Measurements from ENCODE around the gene DNAJC21. TPM values are rescaled to one million over a fixed set of nuclear protein-coding genes. Genes with fewer than 3 reads are reported as not detected.
"Not testable (repeated sequence)": the region's sequence is repeated elsewhere in the genome, so short reads cannot be mapped to it uniquely, and the experiment has no call there.

The DNAJC21 gene
- total RNA-seq, 2 experiments from 2014 or later = 58.6 to 59.3 TPM

- Mint-ChIP-seq H3K27me3 (ENCODE audit: low read depth) (no peaks in the 10 kb centered on the region), H3K4me3 (no peak overlapping the region), H3K9me3 (ENCODE audit: insufficient read depth) (no peaks in the 10 kb centered on the region), H3K27ac (no peak overlapping the region), H3K36me3 (ENCODE audit: low read depth) (peaks cover 46% of the 10 kb centered on the region), H3K4me1 (ENCODE audit: low read depth) (no peaks in the 10 kb centered on the region)
- ChIA-PET CTCF (interaction anchor here (1.2 to 2.3 kb wide), 2 partner anchors 10 to 30 kb away, joined by 3 to 8 read pairs; partner anchors contain the start of gene RAD1), POLR2A (interaction anchor here (0.6 to 1.8 kb wide), 2 partner anchors 15 to 507 kb away, joined by 5 to 7 read pairs; partner anchors contain the start of gene DNAJC21)
- ATAC-seq (no peak), DNase-seq (no peak)
Observed at GRCh38 chr5:34944460-34945047, 15.2 kb downstream of the DNAJC21 start.

DNA sequence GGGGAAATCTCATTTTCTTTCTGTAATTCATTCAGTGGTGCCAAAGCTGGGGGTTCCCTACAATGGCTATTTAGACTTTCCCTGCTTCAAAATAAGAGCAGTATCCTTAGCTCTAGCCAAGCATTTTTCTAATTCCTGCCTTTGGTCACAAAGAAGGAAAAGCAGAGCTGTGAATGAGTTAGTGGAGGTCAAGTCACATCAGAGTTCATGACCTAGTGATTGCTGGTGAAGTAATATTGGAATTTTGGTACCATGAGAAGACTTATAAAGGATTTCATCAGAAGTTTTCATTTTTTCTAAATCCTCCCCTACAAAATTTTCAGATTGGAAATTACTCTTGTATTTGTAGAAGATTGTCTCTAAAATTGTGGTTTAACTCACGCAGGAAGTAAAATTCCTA is 28.0 kb downstream of the DNAJC21 start:
- no peak overlapping the region for H3K4me3 Mint-ChIP-seq

GRCh38 chr5:34957857-34958690 is 28.7 kb downstream of the DNAJC21 start:
- ChIA-PET CTCF (interaction anchor here (0.7 to 2.7 kb wide), 4 partner anchors 8 to 44 kb away, joined by 3 to 18 read pairs (median 3); no protein-coding TSS in a partner anchor), POLR2A (interaction anchor here (0.8 kb wide), 1 partner anchor 28 kb away, joined by 4 read pairs; the partner anchor contains the start of gene DNAJC21)
- no peak overlapping the region for H3K4me3 Mint-ChIP-seq
- peaks cover 20% of the 10 kb centered on the region for H3K36me3 Mint-ChIP-seq (ENCODE audit: low read depth)
- no peaks in the 10 kb centered on the region for H3K27me3 Mint-ChIP-seq (ENCODE audit: low read depth)
- H3K9me3 Mint-ChIP-seq (ENCODE audit: insufficient read depth) = no peaks in the 10 kb centered on the region
- ATAC-seq (no peak), DNase-seq (no peak)
- H3K27ac Mint-ChIP-seq = no peak overlapping the region
- H3K4me1 Mint-ChIP-seq (ENCODE audit: low read depth) = peaks cover 19% of the 10 kb centered on the region

More for the DNA sequence above, 28.0 kb downstream of the DNAJC21 start:
- Mint-ChIP-seq H3K27ac (no peak overlapping the region), H3K4me1 (ENCODE audit: low read depth) (peaks cover 19% of the 10 kb centered on the region), H3K36me3 (ENCODE audit: low read depth) (peaks cover 25% of the 10 kb centered on the region), H3K27me3 (ENCODE audit: low read depth) (no peaks in the 10 kb centered on the region), H3K9me3 (ENCODE audit: insufficient read depth) (no peaks in the 10 kb centered on the region)
- CTCF ChIA-PET = interaction anchor here (0.8 to 2.7 kb wide), 3 partner anchors 9 to 45 kb away, joined by 3 to 18 read pairs (median 3); no protein-coding TSS in a partner anchor
- ATAC-seq = no peak
- POLR2A ChIA-PET = no interaction called here
- DNase-seq = no peak

GRCh38 chr5:34959323-34959722 is 30.0 kb downstream of the DNAJC21 start:
- peaks cover 16% of the 10 kb centered on the region for H3K36me3 Mint-ChIP-seq (ENCODE audit: low read depth)
- H3K27ac Mint-ChIP-seq = peak overlapping the region; percentile 44
- H3K4me3 Mint-ChIP-seq = no peak overlapping the region
- peaks cover 19% of the 10 kb centered on the region for H3K4me1 Mint-ChIP-seq (ENCODE audit: low read depth)
- no peaks in the 10 kb centered on the region for H3K27me3 Mint-ChIP-seq (ENCODE audit: low read depth)
- DNase-seq (peak; percentile 24), ATAC-seq (no peak)
- no peaks in the 10 kb centered on the region for H3K9me3 Mint-ChIP-seq (ENCODE audit: insufficient read depth)
- ChIA-PET CTCF (interaction anchor here (2.7 kb wide), 1 partner anchor 43 kb away, joined by 18 read pairs; no protein-coding TSS in a partner anchor), POLR2A (no interaction called here)

GRCh38 chr5:34967540-34967939 is 38.2 kb downstream of the DNAJC21 start:
- ATAC-seq (no peak), DNase-seq (no peak)
- H3K27me3 Mint-ChIP-seq (ENCODE audit: low read depth) = no peaks in the 10 kb centered on the region
- no peak overlapping the region for H3K27ac Mint-ChIP-seq
- H3K4me1 Mint-ChIP-seq (ENCODE audit: low read depth) = no peaks in the 10 kb centered on the region
- no peak overlapping the region for H3K4me3 Mint-ChIP-seq
- peaks cover 15% of the 10 kb centered on the region for H3K9me3 Mint-ChIP-seq (ENCODE audit: insufficient read depth)
- ChIA-PET CTCF (interaction anchor here (1.0 kb wide), 1 partner anchor 36 kb away, joined by 4 read pairs; no protein-coding TSS in a partner anchor), POLR2A (no interaction called here)
- peaks cover 17% of the 10 kb centered on the region for H3K36me3 Mint-ChIP-seq (ENCODE audit: low read depth)

GRCh38 chr5:34968258-34968657 is 38.9 kb downstream of the DNAJC21 start:
- POLR2A ChIA-PET = no interaction called here
- no peaks in the 10 kb centered on the region for H3K27me3 Mint-ChIP-seq (ENCODE audit: low read depth)
- peaks cover 15% of the 10 kb centered on the region for H3K9me3 Mint-ChIP-seq (ENCODE audit: insufficient read depth)
- no peak for ATAC-seq
- DNase-seq = no peak
- no peak overlapping the region for H3K27ac Mint-ChIP-seq
- no peak overlapping the region for H3K4me3 Mint-ChIP-seq
- peaks cover 17% of the 10 kb centered on the region for H3K36me3 Mint-ChIP-seq (ENCODE audit: low read depth)
- CTCF ChIA-PET = interaction anchor here (1.0 to 1.1 kb wide), 2 partner anchors 11 to 35 kb away, joined by 3 to 4 read pairs; no protein-coding TSS in a partner anchor
- no peaks in the 10 kb centered on the region for H3K4me1 Mint-ChIP-seq (ENCODE audit: low read depth)

DNA sequence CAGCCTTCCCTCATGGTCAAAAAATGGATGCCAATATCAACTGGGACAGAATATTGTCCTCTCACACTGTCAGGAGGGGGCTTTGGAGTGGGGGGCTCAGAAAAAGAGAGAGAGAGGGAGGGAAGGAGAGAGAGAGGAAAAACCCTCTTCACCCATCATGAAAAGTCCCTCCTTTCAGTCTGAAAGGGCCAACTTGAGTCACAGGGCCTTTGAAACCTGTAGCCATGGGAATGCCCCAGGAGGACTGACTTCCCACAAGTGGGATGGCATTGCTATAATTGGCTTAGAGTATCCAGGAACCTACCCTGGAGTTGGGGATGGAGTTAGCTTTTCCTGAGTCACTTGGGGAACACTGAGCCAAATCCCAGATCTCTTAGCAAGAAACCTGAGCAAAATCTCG is 41.2 kb downstream of the DNAJC21 start:
- H3K4me1 Mint-ChIP-seq (ENCODE audit: low read depth) = no peaks in the 10 kb centered on the region
- peaks cover 13% of the 10 kb centered on the region for H3K9me3 Mint-ChIP-seq (ENCODE audit: insufficient read depth)
- no peak overlapping the region for H3K27ac Mint-ChIP-seq
- DNase-seq = no peak
- ChIA-PET POLR2A (no interaction called here), CTCF (no interaction called here)
- H3K4me3 Mint-ChIP-seq = no peak overlapping the region
- no peak for ATAC-seq
- H3K27me3 Mint-ChIP-seq (ENCODE audit: low read depth) = peaks cover 3% of the 10 kb centered on the region
- H3K36me3 Mint-ChIP-seq (ENCODE audit: low read depth) = peaks cover 15% of the 10 kb centered on the region

DNA sequence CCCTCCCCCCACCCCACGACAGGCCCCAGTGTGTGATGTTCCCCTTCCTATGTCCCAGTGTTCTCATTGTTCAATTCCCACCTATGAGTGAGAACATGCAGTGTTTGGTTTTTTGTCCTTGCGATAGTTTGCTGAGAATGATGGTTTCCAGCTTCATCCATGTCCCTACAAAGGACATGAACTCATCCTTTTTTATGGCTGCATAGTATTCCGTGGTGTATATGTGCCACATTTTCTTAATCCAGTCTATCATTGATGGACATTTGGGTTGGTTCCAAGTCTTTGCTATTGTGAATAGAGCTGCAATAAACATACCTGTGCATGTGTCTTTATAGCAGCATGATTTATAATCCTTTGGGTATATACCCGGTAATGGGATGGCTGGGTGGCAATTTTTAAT is 42.3 kb downstream of the DNAJC21 start:
- H3K27ac Mint-ChIP-seq; H3K36me3 Mint-ChIP-seq (ENCODE audit: low read depth); CTCF ChIA-PET; H3K27me3 Mint-ChIP-seq (ENCODE audit: low read depth); DNase-seq; ATAC-seq; H3K4me3 Mint-ChIP-seq; H3K9me3 Mint-ChIP-seq (ENCODE audit: insufficient read depth); H3K4me1 Mint-ChIP-seq (ENCODE audit: low read depth): not testable (repeated sequence)
- POLR2A ChIA-PET = interaction anchor here (0.6 kb wide), 1 partner anchor 146 kb away, joined by 3 read pairs; no protein-coding TSS in a partner anchor

GRCh38 chr5:34976347-34976746 is 47.0 kb downstream of the DNAJC21 start:
- Mint-ChIP-seq H3K27me3 (ENCODE audit: low read depth) (peaks cover 3% of the 10 kb centered on the region), H3K27ac (no peak overlapping the region), H3K4me1 (ENCODE audit: low read depth) (no peaks in the 10 kb centered on the region), H3K4me3 (no peak overlapping the region), H3K36me3 (ENCODE audit: low read depth) (no peaks in the 10 kb centered on the region), H3K9me3 (ENCODE audit: insufficient read depth) (no peaks in the 10 kb centered on the region)
- POLR2A ChIA-PET = no interaction called here
- no peak for DNase-seq
- ATAC-seq = no peak
- CTCF ChIA-PET = no interaction called here

DNA sequence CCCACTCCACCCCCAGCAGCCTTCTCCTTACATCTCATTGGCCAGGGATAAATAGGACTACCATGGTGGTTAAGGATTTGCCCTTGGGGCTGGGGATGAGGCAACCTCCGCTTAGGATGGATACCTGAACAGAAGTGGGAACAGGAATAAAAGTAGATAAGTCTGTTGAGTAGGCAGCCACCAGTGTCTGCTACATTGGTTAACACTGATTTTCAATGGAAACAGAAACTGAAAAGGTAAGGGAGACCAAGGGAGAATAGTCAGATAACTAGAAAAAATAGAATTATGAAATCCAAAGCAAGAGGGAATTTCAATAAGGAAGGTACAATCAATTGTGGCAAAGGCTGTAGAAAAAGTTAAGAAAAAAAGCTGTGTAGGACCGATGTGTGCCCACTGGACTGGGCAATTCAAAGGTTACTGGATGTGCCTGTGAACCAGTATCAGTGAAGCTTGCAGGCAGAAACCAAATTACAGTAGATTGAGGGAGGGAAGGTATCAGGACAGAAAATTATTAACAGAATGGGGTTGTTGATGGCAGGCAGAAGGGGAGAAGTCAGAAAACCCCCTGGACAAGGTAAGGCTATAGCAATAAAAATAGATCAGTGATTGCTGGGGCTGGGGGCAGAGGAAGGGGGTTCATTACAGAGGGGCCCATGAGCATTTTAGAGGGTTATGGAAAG is 48.7 kb downstream of the DNAJC21 start:
- CTCF ChIA-PET = interaction anchor here (1.2 kb wide), 2 partner anchors 20 to 455 kb away, joined by 3 to 4 read pairs; no protein-coding TSS in a partner anchor
- Mint-ChIP-seq H3K36me3 (ENCODE audit: low read depth) (no peaks in the 10 kb centered on the region), H3K4me3 (no peak overlapping the region), H3K4me1 (ENCODE audit: low read depth) (no peaks in the 10 kb centered on the region), H3K27me3 (ENCODE audit: low read depth) (peaks cover 3% of the 10 kb centered on the region), H3K27ac (no peak overlapping the region), H3K9me3 (ENCODE audit: insufficient read depth) (peaks cover 3% of the 10 kb centered on the region)
- DNase-seq = no peak
- POLR2A ChIA-PET = no interaction called here
- no peak for ATAC-seq

DNA sequence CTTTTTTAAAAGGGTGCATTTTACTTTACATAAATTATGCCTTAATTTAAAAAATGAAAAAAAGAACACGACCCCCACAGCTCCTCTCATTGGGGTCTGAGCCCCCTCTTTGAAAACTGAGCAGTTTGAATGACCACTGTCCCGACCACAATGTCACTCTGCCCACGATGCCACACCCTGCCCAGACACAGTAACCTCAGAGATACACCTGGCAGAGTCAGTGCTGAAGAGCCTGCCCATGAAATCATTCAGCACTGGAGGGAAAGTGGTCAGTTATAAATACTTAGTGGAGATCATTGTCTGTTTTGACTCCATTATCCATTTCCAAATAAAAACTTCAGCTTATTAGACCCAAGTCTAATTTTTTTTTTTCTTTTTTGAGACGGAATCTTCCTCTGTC is 49.3 kb downstream of the DNAJC21 start:
- ATAC-seq = no peak
- peaks cover 3% of the 10 kb centered on the region for H3K9me3 Mint-ChIP-seq (ENCODE audit: insufficient read depth)
- ChIA-PET CTCF (no interaction called here), POLR2A (no interaction called here)
- H3K27ac Mint-ChIP-seq = no peak overlapping the region
- no peak overlapping the region for H3K4me3 Mint-ChIP-seq
- no peaks in the 10 kb centered on the region for H3K36me3 Mint-ChIP-seq (ENCODE audit: low read depth)
- no peaks in the 10 kb centered on the region for H3K4me1 Mint-ChIP-seq (ENCODE audit: low read depth)
- DNase-seq = no peak
- H3K27me3 Mint-ChIP-seq (ENCODE audit: low read depth) = peaks cover 3% of the 10 kb centered on the region

All from activated CD8-positive, alpha-beta T cell treated with anti-CD3 and anti-CD28 coated beads, Interleukin-2, amount 10 ng/mL, durations not matched to agents 7 days and 5 days (primary cell).